ENCODE data around the gene WIZ.

WIZ gene

DNA sequence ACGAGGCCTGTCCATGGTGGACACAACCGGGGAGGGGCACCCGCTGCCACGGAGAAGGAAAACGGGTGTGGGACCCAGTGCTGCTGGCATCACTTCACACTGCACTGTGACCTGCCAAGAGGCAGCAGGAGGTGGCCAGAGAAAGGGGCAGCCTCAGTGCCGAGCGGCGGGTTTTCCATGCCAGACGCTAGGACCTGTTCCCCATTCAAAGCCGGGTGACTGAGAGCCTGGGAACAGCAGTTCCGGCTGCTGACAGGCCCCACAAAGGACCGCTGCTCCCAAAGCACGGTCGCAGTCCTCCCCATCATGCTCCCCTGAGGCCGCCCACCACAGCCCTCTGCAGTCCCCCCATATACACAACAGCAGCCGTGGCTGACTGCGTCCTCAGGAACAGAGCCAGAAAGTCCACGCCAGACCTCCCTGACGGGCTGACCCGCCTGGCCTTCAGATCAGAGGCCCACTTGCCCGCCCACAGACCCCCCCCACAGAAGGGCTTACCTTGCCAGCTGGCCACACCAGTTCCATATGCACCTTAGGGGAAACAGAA lies 75.6 kb downstream of the WIZ start:
- Histone ChIP-seq H2AFZ (ENCODE audit: low read length, unreplicated experiment) (no peak overlapping the region), H3K4me1 (ENCODE audit: control insufficient read depth, insufficient read depth, low read length, unreplicated experiment) (peaks cover 17% of the 10 kb centered on the region), H3K79me2 (ENCODE audit: control insufficient read depth, insufficient read depth, low read length, unreplicated experiment) (peaks cover 61% of the 10 kb centered on the region), H3K27me3 (ENCODE audit: insufficient read depth, low read length) (no peaks in the 10 kb centered on the region), H3K4me3 (ENCODE audit: low read depth, low read length) (no peak overlapping the region), H3K27ac (ENCODE audit: low read depth, low read length) (no peak overlapping the region), H3K36me3 (ENCODE audit: insufficient read depth, low read length) (peaks cover 6% of the 10 kb centered on the region; the same call in 1 of the 2 replicates)

DNA sequence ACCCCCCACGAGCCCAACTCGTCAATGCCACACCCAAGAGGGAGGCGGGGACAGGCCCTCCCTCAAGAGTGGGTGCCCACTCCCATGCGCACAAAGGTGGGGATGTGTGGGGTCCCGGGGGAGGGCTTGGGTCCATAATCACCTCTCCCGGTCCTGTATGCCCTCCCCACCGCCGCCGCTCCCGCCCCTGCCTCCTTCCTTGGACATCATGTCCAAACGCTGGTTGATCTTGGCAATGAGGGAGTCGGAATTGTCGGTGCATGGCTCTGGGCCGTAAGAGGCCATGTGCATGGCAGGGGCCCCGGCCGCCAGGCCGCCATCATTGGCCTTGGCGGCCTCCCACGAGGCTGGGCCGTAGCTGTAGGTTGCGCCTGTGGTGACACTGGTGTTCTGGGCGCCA lies 76.1 kb downstream of the WIZ start:
- no peak overlapping the region for H3K27ac ChIP-seq (ENCODE audit: low read depth, low read length)
- H3K36me3 ChIP-seq (ENCODE audit: insufficient read depth, low read length): peaks cover 8% of the 10 kb centered on the region; the same call in 1 of the 2 replicates
- H3K4me1 ChIP-seq (ENCODE audit: control insufficient read depth, insufficient read depth, low read length, unreplicated experiment): peaks cover 17% of the 10 kb centered on the region
- peaks cover 56% of the 10 kb centered on the region for H3K79me2 ChIP-seq (ENCODE audit: control insufficient read depth, insufficient read depth, low read length, unreplicated experiment)
- no peak overlapping the region for H3K4me3 ChIP-seq (ENCODE audit: low read depth, low read length)
- no peaks in the 10 kb centered on the region for H3K27me3 ChIP-seq (ENCODE audit: insufficient read depth, low read length)
- H2AFZ ChIP-seq (ENCODE audit: low read length, unreplicated experiment): no peak overlapping the region

DNA sequence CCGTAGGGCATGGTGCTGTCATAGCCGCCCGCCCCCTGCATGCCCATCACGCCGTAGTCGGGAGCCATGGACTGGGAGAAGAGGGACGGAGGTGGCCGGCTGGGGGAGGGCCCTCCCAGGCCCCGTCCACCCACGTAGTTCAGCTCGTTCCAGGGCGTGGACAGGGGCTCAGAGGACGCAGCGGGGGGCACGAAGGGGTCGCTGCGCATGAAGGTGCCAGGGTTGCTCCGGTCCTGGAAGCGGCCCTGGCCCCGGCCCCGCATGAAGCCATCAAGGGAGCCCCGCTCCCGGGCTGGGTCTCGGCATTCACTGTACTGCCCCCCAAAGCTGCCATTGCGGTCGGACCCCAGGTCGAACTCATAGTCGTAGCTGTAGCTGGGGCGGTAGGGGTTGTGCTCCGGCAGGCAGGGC lies 76.9 kb downstream of the WIZ start:
- no peak overlapping the region for H3K4me3 ChIP-seq (ENCODE audit: low read depth, low read length)
- H3K27me3 ChIP-seq (ENCODE audit: insufficient read depth, low read length): no peaks in the 10 kb centered on the region
- peaks cover 17% of the 10 kb centered on the region for H3K4me1 ChIP-seq (ENCODE audit: control insufficient read depth, insufficient read depth, low read length, unreplicated experiment)
- peaks cover 49% of the 10 kb centered on the region for H3K79me2 ChIP-seq (ENCODE audit: control insufficient read depth, insufficient read depth, low read length, unreplicated experiment)
- H3K27ac ChIP-seq (ENCODE audit: low read depth, low read length): no peak overlapping the region
- peaks cover 8% of the 10 kb centered on the region; the same call in 1 of the 2 replicates for H3K36me3 ChIP-seq (ENCODE audit: insufficient read depth, low read length)
- H2AFZ ChIP-seq (ENCODE audit: low read length, unreplicated experiment): no peak overlapping the region

DNA sequence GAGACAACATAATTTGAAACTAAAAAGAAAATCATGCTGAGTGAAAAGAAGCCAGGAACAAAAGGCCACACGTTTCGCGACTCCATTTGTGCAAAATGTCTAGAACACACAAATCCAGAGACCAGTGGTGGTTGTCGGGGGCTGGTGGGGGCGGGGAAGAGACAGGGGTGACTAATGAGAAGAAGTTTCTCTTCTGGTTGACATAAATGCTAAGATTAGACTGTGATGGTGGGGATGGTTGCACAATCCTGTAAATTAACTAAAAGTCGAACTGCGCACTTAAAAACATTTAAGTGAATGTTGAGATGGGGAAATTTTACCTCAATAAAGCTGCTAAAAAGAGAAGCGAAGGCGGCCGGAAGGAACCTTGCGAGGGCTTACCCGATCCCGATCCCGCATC lies 77.3 kb downstream of the WIZ start:
- H2AFZ ChIP-seq (ENCODE audit: low read length, unreplicated experiment): no peak overlapping the region
- peaks cover 45% of the 10 kb centered on the region for H3K79me2 ChIP-seq (ENCODE audit: control insufficient read depth, insufficient read depth, low read length, unreplicated experiment)
- H3K27ac ChIP-seq (ENCODE audit: low read depth, low read length): no peak overlapping the region
- peaks cover 8% of the 10 kb centered on the region; the same call in 1 of the 2 replicates for H3K36me3 ChIP-seq (ENCODE audit: insufficient read depth, low read length)
- H3K4me1 ChIP-seq (ENCODE audit: control insufficient read depth, insufficient read depth, low read length, unreplicated experiment): peaks cover 17% of the 10 kb centered on the region
- H3K4me3 ChIP-seq (ENCODE audit: low read depth, low read length): no peak overlapping the region
- no peaks in the 10 kb centered on the region for H3K27me3 ChIP-seq (ENCODE audit: insufficient read depth, low read length)

DNA sequence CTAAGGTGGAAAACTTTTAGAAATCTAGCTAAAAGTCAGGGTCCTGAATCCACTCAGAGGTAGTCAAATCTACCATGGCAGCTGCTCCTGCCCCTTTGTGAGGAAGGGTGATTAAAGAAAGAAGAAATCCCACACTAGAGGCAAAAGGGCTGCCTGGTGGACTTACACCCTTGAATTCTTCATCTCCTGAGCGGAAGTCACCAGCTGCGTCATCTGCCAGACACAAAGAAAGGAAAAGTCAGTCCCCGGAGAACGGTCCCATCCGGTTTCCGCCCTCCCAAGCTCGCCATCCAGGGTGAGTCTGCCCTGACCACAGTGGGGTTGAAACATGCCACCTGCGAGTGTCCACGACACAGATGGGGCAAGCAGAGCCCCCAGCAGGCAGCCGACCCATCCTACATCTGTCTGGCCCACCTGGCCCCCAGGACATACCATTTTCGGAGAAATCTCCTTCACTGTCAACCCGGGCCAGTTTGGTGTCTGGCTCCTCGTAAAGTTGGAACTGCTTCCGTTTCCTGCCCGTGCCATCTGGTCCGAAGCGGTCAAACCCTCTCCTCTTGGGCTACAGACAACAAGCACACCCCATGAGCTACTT lies 77.9 kb downstream of the WIZ start:
- Histone ChIP-seq H3K4me3 (ENCODE audit: low read depth, low read length) (no peak overlapping the region), H3K79me2 (ENCODE audit: control insufficient read depth, insufficient read depth, low read length, unreplicated experiment) (peaks cover 40% of the 10 kb centered on the region), H3K27me3 (ENCODE audit: insufficient read depth, low read length) (no peaks in the 10 kb centered on the region), H3K4me1 (ENCODE audit: control insufficient read depth, insufficient read depth, low read length, unreplicated experiment) (peaks cover 12% of the 10 kb centered on the region), H3K36me3 (ENCODE audit: insufficient read depth, low read length) (peaks cover 8% of the 10 kb centered on the region; the same call in 1 of the 2 replicates), H3K27ac (ENCODE audit: low read depth, low read length) (no peak overlapping the region), H2AFZ (ENCODE audit: low read length, unreplicated experiment) (no peak overlapping the region)

DNA sequence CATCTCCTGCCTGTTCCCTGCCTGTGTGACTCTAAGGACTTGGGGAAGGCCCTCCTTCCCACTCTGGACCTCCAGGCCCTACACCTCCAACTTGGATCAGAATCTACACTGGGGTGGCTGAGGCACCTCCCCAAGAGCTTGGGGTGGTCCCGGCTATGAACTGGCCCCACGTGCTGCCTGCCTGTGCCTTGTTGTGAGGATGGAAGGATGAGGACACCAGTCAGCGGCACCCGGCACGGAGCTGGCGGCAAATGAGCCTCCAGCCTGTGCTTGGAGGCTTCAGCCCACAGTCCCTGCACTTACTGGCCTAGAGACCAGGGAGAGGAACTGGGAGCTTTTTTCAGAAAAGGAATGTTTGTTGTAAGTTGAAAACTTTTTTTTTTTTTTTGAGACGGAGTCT lies 78.6 kb downstream of the WIZ start:
- Histone ChIP-seq H3K27ac (ENCODE audit: low read depth, low read length) (no peak overlapping the region), H2AFZ (ENCODE audit: low read length, unreplicated experiment) (no peak overlapping the region)

More for the DNA sequence above, 78.6 kb downstream of the WIZ start:
- Histone ChIP-seq H3K36me3 (ENCODE audit: insufficient read depth, low read length) (peaks cover 8% of the 10 kb centered on the region; the same call in 1 of the 2 replicates), H3K4me3 (ENCODE audit: low read depth, low read length) (no peak overlapping the region), H3K4me1 (ENCODE audit: control insufficient read depth, insufficient read depth, low read length, unreplicated experiment) (peaks cover 6% of the 10 kb centered on the region), H3K27me3 (ENCODE audit: insufficient read depth, low read length) (no peaks in the 10 kb centered on the region), H3K79me2 (ENCODE audit: control insufficient read depth, insufficient read depth, low read length, unreplicated experiment) (peaks cover 32% of the 10 kb centered on the region)
